Dermis microvascular lymphatic vessel endothelial cell (primary cell): ENCODE measurements around the gene P3H4. TPM values are rescaled to one million over a fixed set of nuclear protein-coding genes. Genes with fewer than 3 reads are reported as not detected.

ENCODE experiments used
- DNase-seq, 2 donors: peaks; one replicate each; pipeline versions ENCODE4 v3.0.0 to v3.0.0-alpha.2; 2010; ENCODE audit warnings: low read depth in 2 of 2
- total RNA-seq: library from RNA; depleted of rRNA; stranded (reverse); fragments of >200 nt; gene quantifications from 2 replicates; pipeline ENCODE4 v1.2.1, GENCODE V29; 2014

P3H4 gene
- total RNA-seq, 1 donor from 2014 or later, result 36.5 TPM

- no peak for DNase-seq
Measured at GRCh38 chr17:41772586-41773189, 39.1 kb downstream of the P3H4 start.

GRCh38 chr17:41772218-41772585 is 39.5 kb downstream of the P3H4 start:
- DNase-seq, result no peak

- DNase-seq, result no peak
Measured at GRCh38 chr17:41771389-41772206, 40.2 kb downstream of the P3H4 start.

GRCh38 chr17:41769985-41770384 is 41.8 kb downstream of the P3H4 start:
- DNase-seq, result no peak

GRCh38 chr17:41769346-41769862 is 42.3 kb downstream of the P3H4 start:
- no peak for DNase-seq

- no peak for DNase-seq
Measured at GRCh38 chr17:41768682-41769288, 43.0 kb downstream of the P3H4 start.

GRCh38 chr17:41767324-41768042 is 44.3 kb downstream of the P3H4 start:
- DNase-seq, result no peak

- DNase-seq, result no peak
Measured at GRCh38 chr17:41766135-41766534, 45.6 kb downstream of the P3H4 start.

GRCh38 chr17:41763327-41763726 is 48.4 kb downstream of the P3H4 start:
- no peak for DNase-seq

GRCh38 chr17:41762841-41763240 is 48.9 kb downstream of the P3H4 start:
- no peak for DNase-seq

- DNase-seq, result no peak
Measured at GRCh38 chr17:41762391-41762790, 49.4 kb downstream of the P3H4 start.

- no peak for DNase-seq
Measured at GRCh38 chr17:41760878-41761277, 50.9 kb downstream of the P3H4 start.

GRCh38 chr17:41758601-41759000 is 53.1 kb downstream of the P3H4 start:
- no peak for DNase-seq

GRCh38 chr17:41754066-41754465 is 57.7 kb downstream of the P3H4 start:
- no peak for DNase-seq

Other genes starting within 250 kb of the P3H4 start
- gene KRT9, start 239.9 kb downstream of the P3H4 start, total RNA-seq, result not detected in 2 replicates
- gene KRT14, start 225.1 kb downstream of the P3H4 start, total RNA-seq, result not detected in 2 replicates
- not detected in 2 replicates for gene KRT16, start 199.2 kb downstream of the P3H4 start, total RNA-seq
- 0.25 and 0.39 TPM in 2 replicates for gene KRT17, start 187.4 kb downstream of the P3H4 start, total RNA-seq
- gene EIF1, start 123.1 kb downstream of the P3H4 start, total RNA-seq, result 43.6 and 66.6 TPM in 2 replicates
- not detected in 2 replicates for gene GAST, start 99.6 kb downstream of the P3H4 start, total RNA-seq
- gene HAP1, start 77.3 kb downstream of the P3H4 start, total RNA-seq, result 0.13 and 0.25 TPM in 2 replicates
- 207 and 483 TPM in 2 replicates for gene JUP, start 25.2 kb downstream of the P3H4 start, total RNA-seq
- gene FKBP10, start 1.1 kb upstream of the P3H4 start, total RNA-seq, result 105 and 159 TPM in 2 replicates
- 57.8 and 63.1 TPM in 2 replicates for gene NT5C3B, start 24.3 kb upstream of the P3H4 start, total RNA-seq
- under 0.01 and 0.13 TPM in 2 replicates for gene KLHL10, start 25.9 kb upstream of the P3H4 start, total RNA-seq
- 24.0 and 30.0 TPM in 2 replicates for gene KLHL11, start 53.5 kb upstream of the P3H4 start, total RNA-seq
- gene ACLY, start 107.0 kb upstream of the P3H4 start, total RNA-seq, result 205 and 232 TPM in 2 replicates
- gene ODAD4, start 118.7 kb upstream of the P3H4 start, total RNA-seq, result 0.13 and 0.25 TPM in 2 replicates
- gene CNP, start 154.8 kb upstream of the P3H4 start, total RNA-seq, result 46.1 and 63.1 TPM in 2 replicates
- gene DNAJC7, start 205.5 kb upstream of the P3H4 start, total RNA-seq, result 56.9 and 59.8 TPM in 2 replicates
- 32.2 and 45.9 TPM in 2 replicates for gene NKIRAS2, start 208.1 kb upstream of the P3H4 start, total RNA-seq
- gene C17orf113, start 238.7 kb upstream of the P3H4 start, total RNA-seq, result 0.13 and 0.25 TPM in 2 replicates